Neural cell (in vitro differentiated cells): ENCODE data around the gene MIAT. TPM values are rescaled to one million over a fixed set of nuclear protein-coding genes. Genes with fewer than 3 reads are reported as not detected.

Source experiments
- H2AFZ ChIP-seq: fragments of 200-600, 300-800 bp; sonication (generic), shearing (Covaris generic); 2 replicates; pipeline ENCODE4 v1.6.0; 2014; ENCODE audit warnings: low read depth, mild to moderate bottlenecking, antibody characterized with exemption, low read length, moderate library complexity
- H3F3A ChIP-seq: fragments of 200-600 bp; shearing (Covaris generic); 2 replicates; pipeline ENCODE4 v1.6.1; 2016; ENCODE audit warnings: mild to moderate bottlenecking, moderate library complexity, mixed read lengths, antibody characterized with exemption, low read length; ENCODE audit not compliant: insufficient read depth, poor library complexity, severe bottlenecking
- H3K27ac ChIP-seq: fragments of 200-600, 300-800 bp; sonication (generic), shearing (Covaris generic); 2 replicates; pipeline ENCODE4 v1.5.1; 2014; ENCODE audit warnings: mild to moderate bottlenecking, low read length, moderate library complexity
- H3K27me3 ChIP-seq: fragments of 300-800, 200-600 bp; sonication (generic), shearing (Covaris generic); 2 replicates; pipeline ENCODE4 v1.6.0; 2014; ENCODE audit warnings: mild to moderate bottlenecking, low read depth, low read length, moderate library complexity; ENCODE audit not compliant: insufficient read depth
- H3K36me3 ChIP-seq: fragments of 300-800, 200-600 bp; sonication (generic), shearing (Covaris generic); 2 replicates; pipeline ENCODE4 v1.5.1; 2014; ENCODE audit warnings: mild to moderate bottlenecking, antibody characterized with exemption, low read length, moderate library complexity; ENCODE audit not compliant: insufficient read depth
- H3K4me2 ChIP-seq: fragments of 300-800, 200-600 bp; sonication (generic), shearing (Covaris generic); 2 replicates; pipeline ENCODE4 v1.6.0; 2014; ENCODE audit warnings: mild to moderate bottlenecking, low read length
- H3K4me3 ChIP-seq: fragments of 300-800, 200-600 bp; sonication (generic), shearing (Covaris generic); 2 replicates; pipeline ENCODE4 v1.5.1; 2014; ENCODE audit warnings: mild to moderate bottlenecking, low read length, moderate library complexity
- H3K79me2 ChIP-seq: fragments of 200-600 bp; shearing (Covaris generic); replicated peaks from 2 replicates; pipeline ENCODE4 v1.6.0; 2014; ENCODE audit warnings: mild to moderate bottlenecking, low read length, moderate library complexity; ENCODE audit not compliant: insufficient read depth
- H3K9ac ChIP-seq: fragments of 300-800, 200-600 bp; sonication (generic), shearing (Covaris generic); 2 replicates; pipeline ENCODE4 v1.6.1; 2016; ENCODE audit warnings: mild to moderate bottlenecking, low read length, mixed read lengths
- H3K9me2 ChIP-seq: fragments of 200-600 bp; shearing (Covaris generic); 2 replicates; pipeline ENCODE4 v1.6.1; 2016; ENCODE audit warnings: mild to moderate bottlenecking, low read length, mixed read lengths; ENCODE audit not compliant: insufficient read depth
- H3K9me3 ChIP-seq: fragments of 200-600, 300-800 bp; sonication (generic), shearing (Covaris generic); 2 replicates; pipeline ENCODE4 v1.6.1; 2016; ENCODE audit warnings: mild to moderate bottlenecking, mixed run types, low read length, moderate library complexity, mixed read lengths
- H4K20me1 ChIP-seq: fragments of 200-600 bp; shearing (Covaris generic); 2 replicates; pipeline ENCODE4 v1.6.1; 2016; ENCODE audit warnings: mild to moderate bottlenecking, mixed run types; ENCODE audit not compliant: insufficient read depth
- CTCF ChIP-seq: fragments of 450-650 bp; IDR thresholded peaks from 2 replicates; pipeline ENCODE4 v1.5.1; 2014; ENCODE audit warnings: antibody characterized with exemption, mild to moderate bottlenecking, moderate library complexity; ENCODE audit not compliant: poor library complexity, severe bottlenecking
- EP300 ChIP-seq: fragments of 450-650 bp; conservative IDR thresholded peaks from 2 replicates; pipeline ENCODE4 v1.6.1; 2014; ENCODE audit warnings: antibody characterized with exemption, mild to moderate bottlenecking, moderate library complexity; ENCODE audit not compliant: poor library complexity, severe bottlenecking
- EZH2 ChIP-seq: fragments of 200-600, 300-800 bp; shearing (Covaris generic), sonication (generic); IDR thresholded peaks from 2 replicates; pipeline ENCODE4 v1.6.1; 2014; ENCODE audit warnings: antibody characterized with exemption, low read length, borderline replicate concordance, mild to moderate bottlenecking; ENCODE audit not compliant: insufficient read depth, poor library complexity, severe bottlenecking
- MXI1 ChIP-seq: fragments of 450-650 bp; conservative IDR thresholded peaks from 2 replicates; pipeline ENCODE4 v1.6.1; 2014; ENCODE audit warnings: antibody characterized with exemption, mild to moderate bottlenecking; ENCODE audit not compliant: poor library complexity, severe bottlenecking
- POLR2AphosphoS5 ChIP-seq: IDR thresholded peaks from 2 replicates; pipeline ENCODE4 v1.6.1; 2012
- RAD21 ChIP-seq: fragments of 450-650 bp; conservative IDR thresholded peaks from 2 replicates; pipeline ENCODE4 v1.6.1; 2014; ENCODE audit warnings: antibody characterized with exemption, mild to moderate bottlenecking, moderate library complexity
- REST ChIP-seq: IDR thresholded peaks from 2 replicates; pipeline ENCODE4 v1.6.1; 2012; ENCODE audit warnings: borderline replicate concordance
- SMC3 ChIP-seq: fragments of 450-650 bp; conservative IDR thresholded peaks from 2 replicates; pipeline ENCODE4 v1.6.1; 2014; ENCODE audit warnings: antibody characterized with exemption, mild to moderate bottlenecking, moderate library complexity; ENCODE audit not compliant: poor library complexity
- TAF1 ChIP-seq: IDR thresholded peaks from 2 replicates; pipeline ENCODE4 v1.6.1; 2012; ENCODE audit warnings: low read depth
- polyA plus RNA-seq: library from polyadenylated mRNA; depleted of rRNA; stranded (reverse); fragments of >200 nt; gene quantifications from 2 replicates; pipeline ENCODE4 v1.2.3, GENCODE V29; 2014

Gene MIAT
- polyA plus RNA-seq, 1 donor from 2014 or later, result 529 TPM

GRCh38 chr22:26615830-26616435 is 41.5 kb upstream of the MIAT start:
- H2AFZ ChIP-seq, result no peak overlapping the region
- no peaks in the 10 kb centered on the region for H4K20me1 ChIP-seq
- TF ChIP-seq EP300, result no peak
- no peak for TF ChIP-seq EZH2
- no peak for TF ChIP-seq SMC3
- no peak for TF ChIP-seq RAD21
- TF ChIP-seq MXI1, result no peak
- no peak for TF ChIP-seq POLR2AphosphoS5
- no peak for TF ChIP-seq TAF1
- no peak for TF ChIP-seq CTCF
- no peak for TF ChIP-seq REST
- no peaks in the 10 kb centered on the region for H3K9me2 ChIP-seq
- no peaks in the 10 kb centered on the region for H3F3A ChIP-seq
- H3K27me3 ChIP-seq, result no peaks in the 10 kb centered on the region
- no peaks in the 10 kb centered on the region for H3K36me3 ChIP-seq
- H3K4me2 ChIP-seq, result no peak overlapping the region
- no peaks in the 10 kb centered on the region for H3K9me3 ChIP-seq
- no peak overlapping the region for H3K27ac ChIP-seq
- no peak overlapping the region for H3K4me3 ChIP-seq
- H3K9ac ChIP-seq, result no peak overlapping the region
- no peaks in the 10 kb centered on the region for H3K79me2 ChIP-seq

- H3K79me2 ChIP-seq, result no peaks in the 10 kb centered on the region
- no peak overlapping the region for H3K9ac ChIP-seq
- H3K4me3 ChIP-seq, result no peak overlapping the region
- no peak overlapping the region for H3K4me2 ChIP-seq
- no peaks in the 10 kb centered on the region for H3K27me3 ChIP-seq
- TF ChIP-seq CTCF (no peak), MXI1 (no peak), RAD21 (no peak), SMC3 (no peak), TAF1 (no peak), POLR2AphosphoS5 (no peak), EP300 (no peak), EZH2 (no peak), REST (no peak)
- H3K27ac ChIP-seq, result no peak overlapping the region
- H3F3A ChIP-seq, result no peaks in the 10 kb centered on the region
- H3K36me3 ChIP-seq, result no peaks in the 10 kb centered on the region
- H3K9me3 ChIP-seq, result no peaks in the 10 kb centered on the region
- H3K9me2 ChIP-seq, result no peaks in the 10 kb centered on the region
- H2AFZ ChIP-seq, result no peak overlapping the region
- H4K20me1 ChIP-seq, result no peaks in the 10 kb centered on the region
These were observed 40.7 kb upstream of the MIAT start for GRCh38 chr22:26616650-26617049.
